Right lobe of liver (tissue), 4 donors: Measurements from ENCODE around the gene TAGLN2.

Source experiments
- CTCF ChIP-seq, 4 donors: fragments of 200-600 bp in 3 of 4; fragments of 450-650 bp in 1 of 4; IDR thresholded peaks; one replicate each; pipeline versions ENCODE4 v1.5.1 to v1.8.0; 2016 to 2022; ENCODE audit warnings: antibody characterized with exemption in 4 of 4, mild to moderate bottlenecking in 2 of 4
- POLR2A ChIP-seq: fragments of 450-650 bp; IDR thresholded peaks from one replicate; pipeline ENCODE4 v1.6.1; 2017; ENCODE audit warnings: antibody characterized with exemption, mild to moderate bottlenecking
- donor health status: DM: no; HTN: no; CAD: no.
- donor health status: DM: no; HTN: no; CAD: no.
- donor health status: DM: no; HTN: yes; CAD: no.

- peak; percentile 51 to 67 (median 57) for TF ChIP-seq CTCF (IDR thresholded peaks at IDR 0.05)
- TF ChIP-seq POLR2A = peak; percentile 46
These were observed 20.4 kb upstream of the TAGLN2 start, which contains the start of gene IGSF9 for GRCh38 chr1:159945483-159946241.
